Smooth muscle cell (in vitro differentiated cells): ENCODE measurements around the gene ALDH1L2. TPM values are rescaled to one million over a fixed set of nuclear protein-coding genes. Genes with fewer than 3 reads are reported as not detected.

Source experiments
- DNase-seq: peaks from one replicate; lab custom pipeline; 2025; ENCODE audit not compliant: unreplicated experiment; lab: John Stamatoyannopoulos, UW
- H2AFZ ChIP-seq: fragments of 200-600 bp; sonication (generic); 2 replicates; pipeline ENCODE4 v1.6.0; 2016; ENCODE audit warnings: antibody characterized with exemption, low read depth, mild to moderate bottlenecking
- H3F3A ChIP-seq: fragments of 200-600 bp; sonication (generic); 2 replicates; pipeline ENCODE4 v1.6.0; 2017; ENCODE audit warnings: antibody characterized with exemption, low read depth
- H3K27ac ChIP-seq: fragments of 200-600 bp; sonication (generic); 2 replicates; pipeline ENCODE4 v1.5.1; 2016; ENCODE audit warnings: low read depth, mild to moderate bottlenecking
- H3K27me3 ChIP-seq: fragments of 200-600 bp; sonication (generic); 2 replicates; pipeline ENCODE4 v1.6.1; 2016; ENCODE audit warnings: low read depth, mild to moderate bottlenecking
- H3K36me3 ChIP-seq: fragments of 200-600 bp; sonication (generic); 2 replicates; pipeline ENCODE4 v1.5.1; 2016; ENCODE audit warnings: low read depth
- H3K4me1 ChIP-seq: fragments of 200-600 bp; sonication (generic); 2 replicates; pipeline ENCODE4 v1.5.1; 2016; ENCODE audit warnings: low read depth
- H3K4me2 ChIP-seq: fragments of 200-600 bp; sonication (generic); 2 replicates; pipeline ENCODE4 v1.6.0; 2016; ENCODE audit warnings: mild to moderate bottlenecking
- H3K4me3 ChIP-seq: fragments of 200-600 bp; sonication (generic); 2 replicates; pipeline ENCODE4 v1.5.1; 2016; ENCODE audit warnings: mild to moderate bottlenecking
- H3K79me2 ChIP-seq: fragments of 200-600 bp; sonication (generic); 2 replicates; pipeline ENCODE4 v1.6.0; 2016; ENCODE audit warnings: low read depth, mild to moderate bottlenecking
- H3K9ac ChIP-seq: fragments of 200-600 bp; sonication (generic); 2 replicates; pipeline ENCODE4 v1.6.0; 2016; ENCODE audit warnings: low read depth
- H3K9me3 ChIP-seq: fragments of 200-600 bp; sonication (generic); replicated peaks from 2 replicates; pipeline ENCODE4 v1.5.1; 2016; ENCODE audit warnings: low read depth
- H4K20me1 ChIP-seq: fragments of 200-600 bp; sonication (generic); 2 replicates; pipeline ENCODE4 v1.6.0; 2016; ENCODE audit warnings: low read depth
- CTCF ChIP-seq: fragments of 200-600 bp; sonication (generic); IDR thresholded peaks from 2 replicates; pipeline ENCODE4 v1.5.1; 2017; ENCODE audit warnings: borderline replicate concordance, mild to moderate bottlenecking, antibody characterized with exemption; ENCODE audit not compliant: insufficient read depth, poor library complexity, severe bottlenecking
- WGBS: methylation state at CpG from one replicate; pipeline ENCODE4 v1.1.7; 2016; ENCODE audit warnings: low lambda C conversion rate; 5-methylcytosine and 5-hydroxymethylcytosine counted together
- polyA plus RNA-seq: library from polyadenylated mRNA; unstranded; fragments of >200 nt; fragmentation: Nextera tagmentation; extraction: Ambion mirVana; gene quantifications from 2 replicates; pipeline ENCODE4 v1.2.1, GENCODE V29; 2016
- total RNA-seq: library from RNA; depleted of rRNA; stranded (reverse); fragments of >200 nt; gene quantifications from 2 replicates; pipeline ENCODE4 v1.2.3, GENCODE V29; 2014

Gene ALDH1L2
- total and polyA plus RNA-seq, 2 experiments from 2014 or later = 25.3 to 28.1 TPM

GRCh38 chr12:104976703-104977102, 107.6 kb downstream of the ALDH1L2 start:
- H3K27me3 ChIP-seq = no peaks in the 10 kb centered on the region
- no peaks in the 10 kb centered on the region for H3K79me2 ChIP-seq
- no peak overlapping the region for H3K4me3 ChIP-seq
- no peak overlapping the region for H3K27ac ChIP-seq
- DNase-seq = no peak
- no peak overlapping the region for H3K9ac ChIP-seq
- H3K4me2 ChIP-seq = no peak overlapping the region
- TF ChIP-seq CTCF = no peak
- H3K4me1 ChIP-seq = no peaks in the 10 kb centered on the region
- no peaks in the 10 kb centered on the region for H3K36me3 ChIP-seq
- no peaks in the 10 kb centered on the region for H3F3A ChIP-seq
- WGBS = 79% methylated on average over 8 of the region's 8 CpGs
- H3K9me3 ChIP-seq = no peaks in the 10 kb centered on the region
- H4K20me1 ChIP-seq = no peaks in the 10 kb centered on the region
- H2AFZ ChIP-seq = no peak overlapping the region

GRCh38 chr12:104975587-104976343, 108.5 kb downstream of the ALDH1L2 start:
- no peak for DNase-seq

GRCh38 chr12:104974626-104975290, 109.5 kb downstream of the ALDH1L2 start:
- H3K79me2 ChIP-seq = no peaks in the 10 kb centered on the region
- WGBS = 77% methylated on average over 7 of the region's 7 CpGs
- H3K27me3 ChIP-seq = no peaks in the 10 kb centered on the region
- no peaks in the 10 kb centered on the region for H3F3A ChIP-seq
- H3K9me3 ChIP-seq = no peaks in the 10 kb centered on the region
- no peaks in the 10 kb centered on the region for H3K4me1 ChIP-seq
- H4K20me1 ChIP-seq = no peaks in the 10 kb centered on the region
- DNase-seq = no peak
- TF ChIP-seq CTCF = no peak
- no peak overlapping the region for H3K4me3 ChIP-seq
- no peak overlapping the region for H3K9ac ChIP-seq
- no peak overlapping the region for H2AFZ ChIP-seq
- no peak overlapping the region for H3K27ac ChIP-seq
- no peaks in the 10 kb centered on the region for H3K36me3 ChIP-seq
- H3K4me2 ChIP-seq = no peak overlapping the region

More at GRCh38 chr12:104975587-104976343, 108.5 kb downstream of the ALDH1L2 start:
- Histone ChIP-seq H3K9me3 (no peaks in the 10 kb centered on the region), H3K4me3 (no peak overlapping the region), H3K27me3 (no peaks in the 10 kb centered on the region), H3F3A (no peaks in the 10 kb centered on the region), H2AFZ (no peak overlapping the region), H3K27ac (no peak overlapping the region), H3K4me2 (no peak overlapping the region), H3K36me3 (no peaks in the 10 kb centered on the region), H4K20me1 (no peaks in the 10 kb centered on the region), H3K9ac (no peak overlapping the region), H3K4me1 (no peaks in the 10 kb centered on the region), H3K79me2 (no peaks in the 10 kb centered on the region)
- WGBS = 83% methylated on average over 4 of the region's 4 CpGs
- TF ChIP-seq CTCF = no peak
